CD4-positive, alpha-beta T cell (primary cell): ENCODE data around the gene DPP3. TPM values are rescaled to one million over a fixed set of nuclear protein-coding genes. Genes with fewer than 3 reads are reported as not detected.

Experiments
- ATAC-seq: fragments of 200-7000 bp; cut with Tn5 transposase; one replicate; pipeline ENCODE4 v1.10.0; 2022; ENCODE audit warnings: mild to moderate bottlenecking; ENCODE audit not compliant: poor library complexity
- CTCF ChIA-PET: fragments of 350-600 bp; sonication (Branson Sonifier 250); formaldehyde crosslinking; loops from one replicate; lab custom pipeline; 2021; ENCODE audit warnings: antibody characterized with exemption, inconsistent platforms; lab: Charles Lee
- POLR2A ChIA-PET: fragments of 350-600 bp; sonication (Branson Sonifier 250); formaldehyde crosslinking; loops from one replicate; lab custom pipeline; 2021; ENCODE audit warnings: antibody characterized with exemption, inconsistent platforms; lab: Charles Lee
- DNase-seq, 14 experiments: peaks; one replicate each; pipeline ENCODE4 v3.0.0-alpha.2; 2013 to 2020; ENCODE audit warnings: mixed read lengths in 2 of 14
- H3K27ac ChIP-seq, 2 donors: one replicate each; pipeline versions ENCODE4 v1.5.1 to v1.7.0; 2013; ENCODE audit warnings: low read length in 2 of 2, low read depth in 1 of 2, mild to moderate bottlenecking in 1 of 2
- H3K27me3 ChIP-seq, 2 experiments: 1 replicate in 1 of 2; 2 replicates in 1 of 2; pipeline versions ENCODE4 v1.6.1 to v1.7.0; 2013; ENCODE audit warnings: low read length in 2 of 2, control low read depth in 1 of 2, mild to moderate bottlenecking in 1 of 2, moderate library complexity in 1 of 2; ENCODE audit not compliant: insufficient read depth in 2 of 2, control insufficient read depth in 1 of 2
- H3K36me3 ChIP-seq: one replicate; pipeline ENCODE4 v1.6.1; 2013; ENCODE audit warnings: low read length, control low read depth; ENCODE audit not compliant: insufficient read depth
- H3K4me1 ChIP-seq: one replicate; pipeline ENCODE4 v1.6.1; 2013; ENCODE audit warnings: low read length, control low read depth; ENCODE audit not compliant: insufficient read depth
- H3K4me3 ChIP-seq: one replicate; pipeline ENCODE4 v1.5.1; 2013; ENCODE audit warnings: mild to moderate bottlenecking, low read length, moderate library complexity
- H3K9me3 ChIP-seq, 2 experiments: 1 replicate in 1 of 2; 2 replicates in 1 of 2; pipeline versions ENCODE4 v1.6.1 to v1.7.0; 2013; ENCODE audit warnings: low read length in 2 of 2, mild to moderate bottlenecking in 2 of 2, control low read depth in 1 of 2, moderate library complexity in 1 of 2; ENCODE audit not compliant: control insufficient read depth in 1 of 2, insufficient read depth in 1 of 2
- H3K27ac Mint-ChIP-seq: one replicate; pipeline ENCODE4 v1.8.0; 2020; ENCODE audit warnings: mixed read lengths
- H3K27me3 Mint-ChIP-seq: one replicate; pipeline ENCODE4 v1.8.0; 2021; ENCODE audit warnings: mixed read lengths
- H3K36me3 Mint-ChIP-seq: one replicate; pipeline ENCODE4 v1.8.0; 2021; ENCODE audit warnings: low read depth, mixed read lengths
- H3K4me1 Mint-ChIP-seq: one replicate; pipeline ENCODE4 v1.8.0; 2021; ENCODE audit warnings: low read depth, mixed read lengths
- H3K4me3 Mint-ChIP-seq: one replicate; pipeline ENCODE4 v1.8.0; 2020; ENCODE audit warnings: mild to moderate bottlenecking, mixed read lengths
- H3K9me3 Mint-ChIP-seq: one replicate; pipeline ENCODE4 v1.8.0; 2020; ENCODE audit warnings: mixed read lengths
- intact Hi-C, 2 experiments: fragments of 100-400 bp; cut with DNase I in 1 of 2; cut with micrococcal nuclease in 1 of 2; formaldehyde crosslinking; loops; one replicate each; pipeline versions ENCODE4 v1.15.1 to v1.9.0; 2023 to 2025; cut with DNase I, micrococcal nuclease
- total RNA-seq, 174 experiments: library from RNA in 2 of 174; stranded (reverse) in 2 of 174; gene quantifications; one replicate each; pipeline ENCODE4 v1.2.3 and lab custom pipeline; 2021 to 2026
- TF ChIP-seq, protein P1 (sequence below): fragments of 200-600 bp; IDR thresholded peaks from one replicate; pipeline ENCODE4 v1.8.0; 2022; ENCODE audit warnings: antibody characterized with exemption, mild to moderate bottlenecking

Gene DPP3
- total RNA-seq, 2 experiments from 2014 or later: 16.9 to 17.7 TPM

DNA sequence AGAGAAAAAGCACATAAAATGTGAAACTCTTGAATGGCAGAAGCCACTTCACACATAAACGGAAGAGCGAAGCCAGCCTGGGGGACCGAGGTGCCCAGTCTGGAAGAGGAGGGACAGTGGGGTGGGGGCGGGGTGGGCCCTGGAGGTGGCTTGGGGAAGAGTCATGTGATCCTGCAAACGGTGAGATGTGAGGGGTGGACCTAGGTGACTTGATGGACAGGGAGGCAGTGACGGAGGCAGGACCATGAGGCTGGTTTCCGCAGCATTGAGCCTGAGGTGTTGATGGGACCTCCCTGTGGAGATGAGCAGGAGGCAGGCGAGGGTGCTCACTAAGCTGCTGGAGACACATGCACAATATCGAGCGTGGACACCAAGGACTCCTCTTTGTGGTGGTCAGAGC, 48.8 kb downstream of the DPP3 start:
- no peak overlapping the region for H3K4me3 ChIP-seq
- H3K27me3 Mint-ChIP-seq: no peaks in the 10 kb centered on the region
- H3K4me1 ChIP-seq: no peaks in the 10 kb centered on the region
- DNase-seq: no peak
- no peak for ATAC-seq
- H3K36me3 ChIP-seq: peaks cover 9% of the 10 kb centered on the region
- intact Hi-C loops: no loop called here
- no peak overlapping the region for H3K27ac ChIP-seq
- no peaks in the 10 kb centered on the region for H3K4me1 Mint-ChIP-seq
- no peak overlapping the region for H3K27ac Mint-ChIP-seq
- H3K9me3 ChIP-seq: no peaks in the 10 kb centered on the region
- no peaks in the 10 kb centered on the region for H3K9me3 Mint-ChIP-seq
- peaks cover 28% of the 10 kb centered on the region for H3K36me3 Mint-ChIP-seq
- no peak overlapping the region for H3K4me3 Mint-ChIP-seq
- ChIA-PET CTCF (interaction anchor here (0.7 kb wide), 2 partner anchors 359 to 1845 kb away, joined by 4 read pairs; no protein-coding TSS in a partner anchor), POLR2A (no interaction called here)
- TF ChIP-seq, protein P1, sequence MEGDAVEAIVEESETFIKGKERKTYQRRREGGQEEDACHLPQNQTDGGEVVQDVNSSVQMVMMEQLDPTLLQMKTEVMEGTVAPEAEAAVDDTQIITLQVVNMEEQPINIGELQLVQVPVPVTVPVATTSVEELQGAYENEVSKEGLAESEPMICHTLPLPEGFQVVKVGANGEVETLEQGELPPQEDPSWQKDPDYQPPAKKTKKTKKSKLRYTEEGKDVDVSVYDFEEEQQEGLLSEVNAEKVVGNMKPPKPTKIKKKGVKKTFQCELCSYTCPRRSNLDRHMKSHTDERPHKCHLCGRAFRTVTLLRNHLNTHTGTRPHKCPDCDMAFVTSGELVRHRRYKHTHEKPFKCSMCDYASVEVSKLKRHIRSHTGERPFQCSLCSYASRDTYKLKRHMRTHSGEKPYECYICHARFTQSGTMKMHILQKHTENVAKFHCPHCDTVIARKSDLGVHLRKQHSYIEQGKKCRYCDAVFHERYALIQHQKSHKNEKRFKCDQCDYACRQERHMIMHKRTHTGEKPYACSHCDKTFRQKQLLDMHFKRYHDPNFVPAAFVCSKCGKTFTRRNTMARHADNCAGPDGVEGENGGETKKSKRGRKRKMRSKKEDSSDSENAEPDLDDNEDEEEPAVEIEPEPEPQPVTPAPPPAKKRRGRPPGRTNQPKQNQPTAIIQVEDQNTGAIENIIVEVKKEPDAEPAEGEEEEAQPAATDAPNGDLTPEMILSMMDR: no peak
- no peaks in the 10 kb centered on the region for H3K27me3 ChIP-seq

DNA sequence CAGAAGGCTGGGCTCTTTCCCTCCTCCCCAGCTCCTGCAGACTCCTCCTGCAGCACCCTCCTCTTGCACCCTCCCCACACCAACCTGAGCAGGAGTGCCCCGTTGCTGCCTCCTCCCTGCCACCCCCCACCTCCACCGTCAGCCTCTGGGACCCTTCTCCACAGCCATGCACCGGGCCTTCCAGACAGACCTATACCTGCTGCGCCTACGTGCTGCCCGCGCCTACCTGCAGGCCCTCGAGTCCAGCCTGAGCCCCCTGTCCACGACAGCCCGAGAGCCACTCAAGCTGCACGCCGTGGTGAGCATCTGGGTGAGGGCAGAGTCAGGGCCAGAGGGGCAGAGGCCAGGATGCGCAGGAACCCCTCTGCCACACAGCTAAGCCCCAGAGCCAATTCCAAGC, 49.4 kb downstream of the DPP3 start:
- Histone ChIP-seq H3K36me3 (peaks cover 9% of the 10 kb centered on the region), H3K9me3 (no peaks in the 10 kb centered on the region), H3K27ac (no peak overlapping the region), H3K27me3 (no peaks in the 10 kb centered on the region), H3K4me3 (no peak overlapping the region), H3K4me1 (no peaks in the 10 kb centered on the region)
- intact Hi-C loops: no loop called here
- Mint-ChIP-seq H3K36me3 (peaks cover 28% of the 10 kb centered on the region), H3K9me3 (no peaks in the 10 kb centered on the region), H3K27me3 (no peaks in the 10 kb centered on the region), H3K27ac (no peak overlapping the region), H3K4me3 (no peak overlapping the region), H3K4me1 (no peaks in the 10 kb centered on the region)
- TF ChIP-seq, protein P1: no peak
- POLR2A ChIA-PET: no interaction called here
- DNase-seq (no peak), ATAC-seq (no peak)
- CTCF ChIA-PET: no interaction called here

DNA sequence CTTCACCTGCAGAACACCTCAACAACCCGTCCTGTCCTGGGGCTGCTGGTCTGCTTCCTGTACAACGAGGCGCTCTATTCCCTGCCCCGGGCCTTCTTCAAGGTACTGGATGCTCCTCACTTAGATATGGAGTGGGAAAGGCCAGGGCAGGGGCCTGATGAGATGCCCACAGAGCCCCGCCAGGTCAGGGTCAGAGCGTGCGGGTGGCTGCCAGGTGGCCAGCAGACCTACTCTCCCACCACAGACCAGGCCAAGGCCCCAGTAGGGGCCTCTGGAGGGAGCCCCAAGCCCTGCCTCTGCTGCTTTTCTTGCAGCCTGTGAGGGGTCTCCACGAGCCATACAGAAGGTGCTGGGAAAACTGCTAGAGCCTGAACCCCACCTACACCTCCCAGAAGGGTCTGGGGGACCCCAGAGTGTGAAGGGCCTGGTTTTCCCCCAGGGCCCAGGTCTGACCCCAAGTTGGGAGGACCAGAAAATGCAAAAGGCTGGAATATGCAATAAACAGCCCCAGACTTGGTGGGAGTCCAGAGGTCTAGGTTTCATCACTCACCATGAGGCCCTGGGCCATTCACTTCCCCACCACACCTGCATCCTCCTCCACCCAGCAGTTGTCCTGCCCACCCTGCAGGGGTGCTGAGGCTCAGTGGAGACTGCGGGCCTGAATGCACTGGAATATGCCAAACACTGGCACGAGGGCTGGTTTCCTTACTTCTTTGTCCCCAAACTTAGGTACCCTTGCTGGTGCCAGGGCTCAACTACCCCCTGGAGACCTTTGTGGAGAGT, 50.9 kb downstream of the DPP3 start:
- H3K4me3 Mint-ChIP-seq: no peak overlapping the region
- ChIA-PET POLR2A (no interaction called here), CTCF (no interaction called here)
- H3K4me3 ChIP-seq: no peak overlapping the region
- H3K27ac Mint-ChIP-seq: no peak overlapping the region
- no peaks in the 10 kb centered on the region for H3K9me3 Mint-ChIP-seq
- ATAC-seq: no peak
- H3K36me3 ChIP-seq: peaks cover 13% of the 10 kb centered on the region
- DNase-seq: no peak
- intact Hi-C loops: no loop called here
- H3K4me1 ChIP-seq: no peaks in the 10 kb centered on the region
- H3K9me3 ChIP-seq: no peaks in the 10 kb centered on the region
- H3K4me1 Mint-ChIP-seq: no peaks in the 10 kb centered on the region
- H3K27me3 ChIP-seq: no peaks in the 10 kb centered on the region
- H3K27me3 Mint-ChIP-seq: no peaks in the 10 kb centered on the region
- TF ChIP-seq, protein P1: no peak
- H3K36me3 Mint-ChIP-seq: peaks cover 29% of the 10 kb centered on the region
- H3K27ac ChIP-seq: no peak overlapping the region
